GM12878 (cell line): ENCODE results near the gene PCSK1. TPM values are rescaled to one million over a fixed set of nuclear protein-coding genes. Genes with fewer than 3 reads are reported as not detected.

Source experiments
- ATAC-seq: fragments of 200-7000 bp; cut with Tn5 transposase; 3 replicates; pipeline ENCODE4 v1.9.1; 2020; ENCODE audit warnings: mild to moderate bottlenecking, moderate library complexity
- BruUV-seq: library from RNA; stranded (reverse); fragments of 400-500 nt; replicated peaks from 2 replicates; lab custom pipeline; 2021; lab: Mats Ljungman, UMichigan
- CTCF ChIA-PET: fragments of 300-600 bp; sonication (Branson Sonifier 250); formaldehyde crosslinking; extraction: SDS; loops from one replicate; lab custom pipeline; 2021; ENCODE audit warnings: inconsistent platforms; lab: Yijun Ruan, JAX
- POLR2A ChIA-PET: fragments of 350-600 bp; formaldehyde crosslinking; extraction: SDS; loops from one replicate; lab custom pipeline; 2021; ENCODE audit warnings: inconsistent platforms; lab: Charles Lee
- RAD21 ChIA-PET: fragments of 300-600 bp; sonication (Branson Sonifier 250); formaldehyde crosslinking; loops from one replicate; lab custom pipeline; 2023; ENCODE audit warnings: antibody characterized with exemption; ENCODE audit not compliant: unreplicated experiment; lab: Charles Lee
- SMC1A ChIA-PET: fragments of 300-600 bp; sonication (Branson Sonifier 250); formaldehyde crosslinking; loops from one replicate; lab custom pipeline; 2023; ENCODE audit not compliant: unreplicated experiment, uncharacterized antibody; lab: Charles Lee
- DNase-seq: peaks from one replicate; pipeline ENCODE4 v3.0.0-alpha.2; 2011; ENCODE audit warnings: low read depth, low spot score
- FAIRE-seq: peaks from 3 replicates; lab custom pipeline; 2011; peaks lifted over from hg19 to GRCh38; lab: Jason Lieb, UNC
- H2AFZ ChIP-seq: 2 replicates; pipeline ENCODE4 v1.6.0; 2011; ENCODE audit warnings: low read depth, low read length, control low read depth; ENCODE audit not compliant: control insufficient read depth
- H3K27ac ChIP-seq: 2 replicates; pipeline ENCODE4 v1.5.1; 2011; ENCODE audit warnings: control low read depth; ENCODE audit not compliant: control insufficient read depth, insufficient read depth
- H3K27me3 ChIP-seq, 2 experiments: replicated peaks in 1 of 2; 2 replicates each; pipeline versions ENCODE4 v1.6.0 to v1.6.1; 2011; ENCODE audit warnings: low read length in 1 of 2; ENCODE audit not compliant: control insufficient read depth in 2 of 2, insufficient read depth in 2 of 2
- H3K36me3 ChIP-seq, 2 experiments: 2 replicates each; pipeline ENCODE4 v1.5.1; 2011; ENCODE audit warnings: low read length in 1 of 2; ENCODE audit not compliant: control insufficient read depth in 2 of 2, insufficient read depth in 2 of 2
- H3K4me1 ChIP-seq: 2 replicates; pipeline ENCODE4 v1.6.1; 2011; ENCODE audit warnings: mild to moderate bottlenecking, low read length, moderate library complexity, mixed read lengths; ENCODE audit not compliant: control insufficient read depth, insufficient read depth
- H3K4me2 ChIP-seq: 2 replicates; pipeline ENCODE4 v1.6.0; 2011; ENCODE audit warnings: control low read depth; ENCODE audit not compliant: control insufficient read depth, insufficient read depth
- H3K4me3 ChIP-seq: fragments of 200-600 bp; sonication (generic); 2 replicates; pipeline ENCODE4 v1.5.1; 2016
- H3K79me2 ChIP-seq: 2 replicates; pipeline ENCODE4 v1.6.0; 2011; ENCODE audit warnings: low read length; ENCODE audit not compliant: control insufficient read depth, insufficient read depth
- H3K9ac ChIP-seq: 2 replicates; pipeline ENCODE4 v1.8.0; 2011; ENCODE audit warnings: low read length, control low read depth, mixed read lengths; ENCODE audit not compliant: control insufficient read depth, insufficient read depth
- H3K9me3 ChIP-seq: replicated peaks from 3 replicates; pipeline ENCODE4 v1.5.1; 2011; ENCODE audit warnings: mild to moderate bottlenecking, low read length; ENCODE audit not compliant: control insufficient read depth, insufficient read depth
- H4K20me1 ChIP-seq: 2 replicates; pipeline ENCODE4 v1.6.0; 2011; ENCODE audit not compliant: control insufficient read depth, insufficient read depth
- ASH2L ChIP-seq: fragments of 300-600, 200-600 bp; sonication (generic); IDR thresholded peaks from 2 replicates; pipeline ENCODE4 v1.6.1; 2017; ENCODE audit warnings: low read depth, mild to moderate bottlenecking, borderline replicate concordance
- CBX3 ChIP-seq: fragments of 200-600 bp; sonication (generic); IDR thresholded peaks from 2 replicates; pipeline ENCODE4 v1.6.1; 2016; ENCODE audit warnings: low read depth, borderline replicate concordance
- EED ChIP-seq: sonication (generic); IDR thresholded peaks from 2 replicates; pipeline ENCODE4 v1.6.1; 2016; ENCODE audit warnings: antibody characterized with exemption, low read depth
- ESRRA ChIP-seq: IDR thresholded peaks from 2 replicates; pipeline ENCODE4 v1.6.1; 2012; ENCODE audit warnings: mild to moderate bottlenecking, low read length, improper control_type of control experiment
- JUNB ChIP-seq: IDR thresholded peaks from 2 replicates; pipeline ENCODE4 v1.6.1; 2016; ENCODE audit warnings: antibody characterized with exemption, mild to moderate bottlenecking
- JUND ChIP-seq: IDR thresholded peaks from 2 replicates; pipeline ENCODE4 v1.6.1; 2012; ENCODE audit warnings: low read depth, mild to moderate bottlenecking, low read length, improper control_type of control experiment, moderate library complexity
- LARP7 ChIP-seq: fragments of 450-650 bp; IDR thresholded peaks from 2 replicates; pipeline ENCODE4 v1.6.1; 2017; ENCODE audit warnings: mild to moderate bottlenecking
- MXI1 ChIP-seq: fragments of 150-350 bp; IDR thresholded peaks from 2 replicates; pipeline ENCODE4 v1.6.1; 2011; ENCODE audit warnings: low read depth, mild to moderate bottlenecking, inconsistent platforms, low read length, improper control_type of control experiment
- NR2C1 ChIP-seq: fragments of 450-650 bp; IDR thresholded peaks from 2 replicates; pipeline ENCODE4 v1.6.1; 2017; ENCODE audit warnings: antibody characterized with exemption, mild to moderate bottlenecking, moderate library complexity
- PAX8 ChIP-seq: fragments of 450-650 bp; IDR thresholded peaks from 2 replicates; pipeline ENCODE4 v1.6.1; 2017; ENCODE audit warnings: mild to moderate bottlenecking, moderate library complexity
- SIN3A ChIP-seq: IDR thresholded peaks from 2 replicates; pipeline ENCODE4 v1.6.1; 2012; ENCODE audit warnings: low read depth, low read length, improper control_type of control experiment
- SIX5 ChIP-seq: IDR thresholded peaks from 2 replicates; pipeline ENCODE4 v1.6.1; 2011; ENCODE audit warnings: mild to moderate bottlenecking, low read depth, low read length, moderate library complexity; ENCODE audit not compliant: severe bottlenecking
- TARDBP ChIP-seq: IDR thresholded peaks from 2 replicates; pipeline ENCODE4 v1.6.1; 2016; ENCODE audit warnings: borderline replicate concordance
- WGBS: methylation state at CpG from one replicate; pipeline ENCODE4 v1.1.6; 2016; ENCODE audit warnings: low lambda C conversion rate; ENCODE audit not compliant: insufficient replicate concordance, insufficient coverage; ENCODE audit errors: missing lambda C conversion rate; 5-methylcytosine and 5-hydroxymethylcytosine counted together
- in situ Hi-C: fragments of 300-500 bp; cut with MboI; formaldehyde crosslinking; loops from 9 replicates; pipeline ENCODE4 v1.14.3; 2018; ENCODE audit warnings: mixed read lengths
- intact Hi-C: fragments of 100-400 bp; cut with micrococcal nuclease; formaldehyde crosslinking; loops from one replicate; pipeline ENCODE4 v1.14.2; 2022; ENCODE audit not compliant: unreplicated experiment
- polyA plus RNA-seq, 11 experiments: library from polyadenylated mRNA; depleted of rRNA in 4 of 11; unstranded in 6 of 11; stranded (reverse) in 5 of 11; fragments of >200 nt; fragmentation: Nextera tagmentation in 4 of 11; fragmentation: Illumina TruSeq in 1 of 11; extraction: Ambion mirVana in 4 of 11; extraction: Trizol in 1 of 11; gene quantifications; 1 replicate in 1 of 11; 2 replicates in 10 of 11; pipeline versions ENCODE4 v1.2.1 to v1.2.3, GENCODE V29; 2011 to 2016; ENCODE audit warnings: inconsistent platforms in 2 of 11, missing spikeins in 2 of 11, low read depth in 1 of 11
- total RNA-seq, 4 experiments: library from RNA; depleted of rRNA in 3 of 4; stranded (reverse); fragments of >200 nt in 3 of 4; fragmentation: Illumina TruSeq in 1 of 4; extraction: Trizol in 1 of 4; gene quantifications; 2 replicates each; pipeline versions ENCODE4 v1.2.1 to v1.2.3, GENCODE V29; 2013 to 2021

The PCSK1 gene
- total and polyA plus RNA-seq, 10 of the 15 experiments (the other 5 are each of a cell fraction or from before 2014, with no cell fraction given), result 0.03 to 0.24 (median 0.07) TPM; not detected in 4

DNA sequence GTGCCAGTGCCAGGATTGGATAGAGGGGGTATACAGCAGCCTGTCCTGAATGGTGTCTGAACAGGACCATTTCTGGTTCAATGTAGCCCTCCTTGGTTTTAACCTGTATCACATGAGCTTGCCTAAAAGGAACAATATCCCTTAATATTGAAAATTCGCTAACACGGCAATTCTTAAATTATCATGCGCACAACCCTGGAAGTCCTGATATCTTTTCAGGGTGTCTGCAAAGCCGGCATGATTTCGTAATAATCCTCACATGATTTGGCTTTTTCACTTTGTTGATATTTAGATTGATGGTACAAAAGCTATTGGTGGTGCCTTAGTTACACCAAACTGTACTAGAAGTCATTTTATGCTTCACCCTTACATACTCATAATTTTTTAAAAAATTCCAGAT lies 53.2 kb downstream of the PCSK1 start:
- in situ Hi-C loops (no loop called here), intact Hi-C loops (no loop called here)
- FAIRE-seq (no peak), DNase-seq (no peak), ATAC-seq (no peak)
- no peaks in the 10 kb centered on the region for H3K9me3 ChIP-seq
- SMC1A ChIA-PET, result no interaction called here
- no peaks in the 10 kb centered on the region for H3K79me2 ChIP-seq
- no peak overlapping the region for H3K4me2 ChIP-seq
- no peaks in the 10 kb centered on the region for H4K20me1 ChIP-seq
- no peaks in the 10 kb centered on the region for H3K36me3 ChIP-seq
- RAD21 ChIA-PET, result no interaction called here
- CTCF ChIA-PET, result no interaction called here
- H3K27me3 ChIP-seq, result no peaks in the 10 kb centered on the region; a peak in 1 of 4 replicates
- WGBS, result 69% methylated on average over 5 of the region's 5 CpGs
- TF ChIP-seq NR2C1, result no peak
- no peak for TF ChIP-seq JUND
- TF ChIP-seq ASH2L, result no peak
- TF ChIP-seq EED, result no peak
- TF ChIP-seq TARDBP, result no peak
- TF ChIP-seq JUNB, result no peak
- no peak for TF ChIP-seq SIX5
- no peak for TF ChIP-seq PAX8
- no peak for TF ChIP-seq SIN3A
- no peak for TF ChIP-seq MXI1
- TF ChIP-seq ESRRA, result no peak
- TF ChIP-seq LARP7, result no peak
- TF ChIP-seq CBX3, result no peak
- POLR2A ChIA-PET, result no interaction called here
- H3K9ac ChIP-seq, result no peak overlapping the region
- no TSS peak for BruUV-seq
- no peak overlapping the region for H3K4me3 ChIP-seq
- no peaks in the 10 kb centered on the region for H3K4me1 ChIP-seq
- no peak overlapping the region for H3K27ac ChIP-seq
- no peak overlapping the region for H2AFZ ChIP-seq
